HG03064 (cell line): ENCODE data around the gene OR14K1.
"Not testable (repeated sequence)": the region's sequence is repeated elsewhere in the genome, so short reads cannot be mapped to it uniquely, and the experiment has no call there.

ENCODE experiments used
- ATAC-seq: cut with Tn5 transposase; IDR thresholded peaks from one replicate; pipeline ENCODE4 v1.9.1; 2021; ENCODE audit warnings: low read depth; ENCODE audit not compliant: unreplicated experiment

The OR14K1 gene

DNA sequence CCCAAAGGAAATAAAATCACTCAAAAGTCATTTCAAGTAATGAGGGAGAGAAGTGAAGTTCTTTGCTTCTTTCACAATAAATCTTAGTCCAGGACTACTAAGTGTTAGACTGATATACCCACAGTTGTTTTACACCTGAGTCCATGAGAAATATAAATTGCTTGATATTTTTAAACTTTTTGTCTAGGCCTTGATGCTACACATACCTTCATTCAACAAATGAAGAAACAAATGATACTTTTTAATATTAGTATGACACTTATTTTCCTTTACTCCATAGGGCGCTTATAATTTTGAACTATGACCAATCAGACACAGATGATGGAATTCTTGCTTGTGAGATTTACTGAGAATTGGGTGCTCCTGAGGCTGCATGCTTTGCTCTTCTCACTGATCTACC, at the start of gene OR14K1:
Gene OR14K1 (plus strand): TSS at position 301 of the 400 bp plus-strand sequence. CDS start 0 bp downstream, at position 301.
- no peak for ATAC-seq

DNA sequence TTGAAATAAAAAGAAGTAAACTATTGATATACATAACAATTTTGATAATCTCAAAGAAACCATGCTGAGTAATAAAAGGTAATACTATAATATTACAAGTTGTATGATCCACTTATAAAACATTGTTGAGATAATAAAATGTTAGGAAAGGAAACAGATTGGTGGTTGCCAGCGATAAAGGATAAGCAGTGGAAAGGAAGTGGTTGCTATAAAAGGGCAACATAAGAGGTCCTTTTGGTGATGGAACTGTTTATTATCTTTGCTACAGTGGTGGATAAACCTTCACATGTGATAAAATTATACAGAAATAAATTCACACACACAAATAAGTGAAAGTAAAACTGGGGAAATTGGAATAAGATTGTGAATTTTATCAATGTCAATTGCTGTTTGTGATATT, 37.1 kb upstream of the OR14K1 start:
- no peak for ATAC-seq

DNA sequence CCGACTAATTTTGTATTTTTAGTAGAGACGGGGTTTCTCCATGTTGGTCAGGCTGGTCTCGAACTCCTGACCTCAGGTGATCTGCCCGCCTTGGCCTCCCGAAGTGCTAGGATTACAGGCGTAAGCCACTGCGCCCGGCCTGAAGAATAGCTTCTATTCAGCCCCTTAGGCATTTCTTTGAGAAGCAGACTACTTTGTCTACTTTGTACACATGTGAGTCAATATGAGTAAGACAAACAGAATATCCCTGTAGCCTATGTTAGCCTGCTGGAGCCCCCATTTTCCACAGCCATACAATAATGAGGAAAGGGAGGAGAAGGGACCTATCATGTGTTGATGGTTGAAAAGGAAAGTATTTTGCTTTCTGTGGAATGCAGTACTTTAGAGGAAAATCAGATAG, 27.7 kb upstream of the OR14K1 start:
- not testable (repeated sequence) for ATAC-seq

DNA sequence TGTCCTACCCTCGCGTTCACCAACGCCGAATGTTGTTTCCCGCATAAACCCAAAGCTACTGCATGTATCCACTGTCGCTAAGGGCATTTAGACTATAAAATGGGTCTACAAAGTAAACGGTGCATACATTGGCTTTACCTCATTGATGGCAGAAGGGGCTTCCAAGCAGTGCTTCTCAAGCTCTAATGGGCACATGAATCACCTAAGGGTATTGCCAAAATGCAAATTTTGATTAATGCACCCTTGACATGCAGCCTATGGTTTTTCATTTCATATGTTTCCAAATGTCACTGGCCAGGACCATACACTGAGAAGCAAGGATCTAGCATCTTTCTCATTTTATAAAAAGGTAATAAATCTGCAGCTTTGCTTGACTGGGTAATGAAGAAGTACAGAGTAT, 24.7 kb upstream of the OR14K1 start:
- no peak for ATAC-seq

GRCh38 chr1:247716546-247716945, 21.9 kb upstream of the OR14K1 start, which contains the start of gene OR6F1:
Gene OR6F1 (minus strand): TSS chr1:247716646. CDS start chr1:247712755, 3,891 bp downstream.
- ATAC-seq = no peak

GRCh38 chr1:247721222-247721621, 17.2 kb upstream of the OR14K1 start:
- no peak for ATAC-seq

DNA sequence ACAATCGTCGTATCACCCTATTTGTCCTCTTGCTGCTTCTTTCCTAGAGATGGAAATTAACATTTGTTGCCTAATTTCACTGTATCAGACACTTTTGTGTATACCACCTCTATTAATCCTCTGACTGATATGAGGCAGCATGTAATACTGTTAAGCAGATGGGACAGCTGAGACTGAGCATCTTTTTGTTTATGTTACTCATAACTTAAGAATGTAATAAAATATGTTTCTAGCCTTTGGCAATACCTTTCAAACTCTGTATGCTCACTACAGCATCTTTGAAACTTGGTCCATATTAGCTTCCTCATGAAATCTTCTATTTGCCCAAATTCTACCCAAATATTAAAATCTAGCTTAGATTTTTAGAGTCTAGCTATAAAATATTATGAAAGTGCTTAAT, 2.3 kb downstream of the OR14K1 start:
- ATAC-seq = no peak

DNA sequence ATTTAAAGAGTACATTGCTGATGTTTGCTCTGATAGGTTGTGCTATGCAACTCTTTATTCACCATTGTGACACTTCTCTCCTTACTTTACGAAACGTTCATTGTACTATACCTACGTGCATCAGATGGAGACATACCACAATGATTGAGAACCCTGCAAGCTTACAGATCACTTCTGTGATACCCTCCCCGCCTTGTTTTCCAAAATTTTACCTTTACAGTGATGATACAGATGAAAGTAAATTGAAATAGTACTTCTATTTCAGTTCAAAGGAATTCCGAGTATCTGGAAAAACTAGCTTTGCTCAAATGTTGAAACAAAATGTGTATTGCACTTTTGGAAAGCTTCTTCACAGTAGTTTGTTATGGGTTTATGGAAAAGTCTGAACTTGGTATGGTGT, 3.3 kb downstream of the OR14K1 start:
- ATAC-seq = no peak

DNA sequence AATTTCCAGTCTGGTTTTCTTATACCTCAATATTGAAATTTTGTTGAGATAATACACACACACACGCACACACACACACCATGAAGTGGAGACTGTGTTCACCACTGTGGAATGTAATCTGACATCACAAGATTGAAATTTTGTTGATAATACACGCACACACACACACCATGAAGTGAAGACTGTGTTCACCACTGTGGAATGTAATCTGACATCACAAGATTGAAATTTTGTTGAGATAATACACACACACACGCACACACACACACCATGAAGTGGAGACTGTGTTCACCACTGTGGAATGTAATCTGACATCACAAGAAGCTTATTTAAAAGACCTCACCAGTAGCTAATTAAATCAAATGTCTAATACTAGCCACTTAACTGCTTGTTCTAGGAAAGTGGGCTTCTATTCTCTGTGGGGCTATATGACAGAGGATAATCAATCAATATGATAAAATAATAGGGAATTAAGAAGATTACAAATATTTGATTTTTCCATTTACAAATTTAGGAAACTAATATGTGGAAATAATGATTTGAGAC, 3.9 kb downstream of the OR14K1 start:
- ATAC-seq = not testable (repeated sequence)

DNA sequence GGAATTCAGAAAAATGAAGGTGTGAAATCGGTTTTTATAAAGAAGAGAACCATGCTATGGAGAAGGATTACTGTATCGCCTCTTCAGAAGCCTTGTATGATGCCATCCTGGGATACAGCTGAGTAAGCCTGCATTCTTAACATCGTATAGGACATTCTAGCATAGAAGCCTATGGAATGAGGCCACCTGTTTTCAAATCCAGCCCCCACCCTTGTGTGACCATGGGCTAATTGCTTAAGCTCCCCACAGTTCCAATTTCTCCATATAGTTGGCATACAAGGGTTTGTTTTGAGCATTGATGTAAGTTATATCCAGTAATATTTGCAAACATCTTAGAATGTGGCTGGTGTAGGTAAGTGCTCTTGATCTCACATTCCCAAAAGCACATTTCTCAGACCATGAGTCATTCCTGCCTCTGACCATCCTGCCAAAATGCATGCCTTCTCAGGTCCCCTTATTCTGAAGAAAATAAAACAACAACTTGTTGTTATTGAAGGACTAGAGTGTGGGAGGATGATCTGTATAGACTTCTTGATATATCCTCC, 8.0 kb downstream of the OR14K1 start:
- ATAC-seq = no peak

- ATAC-seq = no peak
Measured at GRCh38 chr1:247747616-247748015, 9.2 kb downstream of the OR14K1 start.

- ATAC-seq = no peak
Measured at GRCh38 chr1:247748041-247748440, 9.6 kb downstream of the OR14K1 start, which contains the start of gene OR14A2. Gene OR14A2 (minus strand): TSS chr1:247748141.

GRCh38 chr1:247749870-247750269, 11.5 kb downstream of the OR14K1 start:
- no peak for ATAC-seq

- not testable (repeated sequence) for ATAC-seq
Measured at GRCh38 chr1:247754311-247754710, 15.9 kb downstream of the OR14K1 start.

DNA sequence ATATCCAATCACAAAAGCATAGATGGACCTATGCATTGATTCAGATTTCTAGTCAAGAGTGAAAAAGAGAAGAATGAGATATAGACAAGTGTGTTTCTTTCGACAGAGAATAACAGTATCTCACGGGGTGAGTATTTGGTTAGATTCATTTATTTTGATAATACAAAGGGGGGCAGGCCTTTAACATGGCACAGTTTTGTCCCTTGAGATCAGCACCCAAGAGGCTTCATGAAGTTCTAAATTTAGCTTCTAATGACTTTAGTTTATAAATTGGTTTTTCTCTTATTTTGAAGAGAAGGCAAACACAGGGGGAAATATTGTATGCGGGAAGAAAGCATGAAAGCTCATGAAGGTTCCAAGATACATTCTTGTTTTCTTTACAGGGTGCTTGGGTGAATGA, 22.0 kb downstream of the OR14K1 start, which contains the start of gene OR1C1:
Gene OR1C1 (minus strand): TSS at position 101 of the 400 bp plus-strand sequence. CDS start 2,150 bp downstream, outside the sequence.
- no peak for ATAC-seq

- no peak for ATAC-seq
Measured at GRCh38 chr1:247769603-247770002, 31.2 kb downstream of the OR14K1 start.
